Measurements from ENCODE around the gene LGALS7.
"Not testable (repeated sequence)": the region's sequence is repeated elsewhere in the genome, so short reads cannot be mapped to it uniquely, and the experiment has no call there.

DNA sequence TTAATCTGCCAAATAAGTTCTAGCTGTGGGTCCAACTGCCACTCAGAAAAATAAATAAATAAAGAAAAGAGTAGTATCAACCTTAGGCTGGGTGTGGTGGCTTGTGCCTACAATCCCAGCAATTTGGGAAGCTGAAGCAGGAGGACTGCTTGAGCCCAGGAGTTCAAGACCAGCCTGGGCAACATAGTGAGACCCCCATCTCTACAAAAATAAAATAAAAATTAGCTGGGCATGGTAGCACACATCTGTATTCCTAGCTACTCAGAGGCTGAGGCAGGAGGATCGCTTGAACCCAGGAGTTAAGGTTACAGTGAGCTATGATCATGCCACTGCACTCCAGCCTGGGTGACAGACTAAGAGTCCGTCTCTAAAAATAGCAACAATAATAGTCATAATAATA, 40.6 kb upstream of the LGALS7 start:
- TF ChIP-seq, protein P1, sequence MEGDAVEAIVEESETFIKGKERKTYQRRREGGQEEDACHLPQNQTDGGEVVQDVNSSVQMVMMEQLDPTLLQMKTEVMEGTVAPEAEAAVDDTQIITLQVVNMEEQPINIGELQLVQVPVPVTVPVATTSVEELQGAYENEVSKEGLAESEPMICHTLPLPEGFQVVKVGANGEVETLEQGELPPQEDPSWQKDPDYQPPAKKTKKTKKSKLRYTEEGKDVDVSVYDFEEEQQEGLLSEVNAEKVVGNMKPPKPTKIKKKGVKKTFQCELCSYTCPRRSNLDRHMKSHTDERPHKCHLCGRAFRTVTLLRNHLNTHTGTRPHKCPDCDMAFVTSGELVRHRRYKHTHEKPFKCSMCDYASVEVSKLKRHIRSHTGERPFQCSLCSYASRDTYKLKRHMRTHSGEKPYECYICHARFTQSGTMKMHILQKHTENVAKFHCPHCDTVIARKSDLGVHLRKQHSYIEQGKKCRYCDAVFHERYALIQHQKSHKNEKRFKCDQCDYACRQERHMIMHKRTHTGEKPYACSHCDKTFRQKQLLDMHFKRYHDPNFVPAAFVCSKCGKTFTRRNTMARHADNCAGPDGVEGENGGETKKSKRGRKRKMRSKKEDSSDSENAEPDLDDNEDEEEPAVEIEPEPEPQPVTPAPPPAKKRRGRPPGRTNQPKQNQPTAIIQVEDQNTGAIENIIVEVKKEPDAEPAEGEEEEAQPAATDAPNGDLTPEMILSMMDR (IDR thresholded peaks at IDR 0.05; ENCODE audit: poor library complexity) = not testable (repeated sequence)
- TF ChIP-seq EZH2phosphoT487 (IDR thresholded peaks at IDR 0.05; ENCODE audit: low read depth, severe bottlenecking, unreplicated experiment); EZH2 (IDR thresholded peaks at IDR 0.05; ENCODE audit: borderline replicate concordance): not testable (repeated sequence)
